Skeletal muscle tissue (tissue), 4 donors: ENCODE measurements around the gene TSKU. TPM values are rescaled to one million over a fixed set of nuclear protein-coding genes. Genes with fewer than 3 reads are reported as not detected.
"Not testable (repeated sequence)": the region's sequence is repeated elsewhere in the genome, so short reads cannot be mapped to it uniquely, and the experiment has no call there.

Experiments used
- H3K27ac ChIP-seq: one replicate; pipeline ENCODE4 v1.7.0; 2013; ENCODE audit warnings: mild to moderate bottlenecking, low read depth, low read length, inconsistent platforms
- H3K27me3 ChIP-seq, 3 donors: one replicate each; pipeline ENCODE4 v1.7.0; 2013; ENCODE audit warnings: low read length in 3 of 3; ENCODE audit not compliant: control insufficient read depth in 3 of 3, insufficient read depth in 3 of 3
- H3K36me3 ChIP-seq, 3 donors: one replicate each; pipeline ENCODE4 v1.7.0; 2013; ENCODE audit warnings: low read length in 3 of 3; ENCODE audit not compliant: control insufficient read depth in 3 of 3, insufficient read depth in 3 of 3
- H3K4me1 ChIP-seq, 3 donors: one replicate each; pipeline ENCODE4 v1.7.0; 2013; ENCODE audit warnings: low read length in 3 of 3, mild to moderate bottlenecking in 3 of 3; ENCODE audit not compliant: control insufficient read depth in 3 of 3, insufficient read depth in 3 of 3
- H3K4me3 ChIP-seq, 3 donors: one replicate each; pipeline ENCODE4 v1.7.0; 2013; ENCODE audit warnings: low read length in 3 of 3
- H3K9ac ChIP-seq, 3 donors: one replicate each; pipeline ENCODE4 v1.7.0; 2013; ENCODE audit warnings: low read length in 3 of 3, mild to moderate bottlenecking in 3 of 3, moderate library complexity in 2 of 3, low read depth in 1 of 3
- H3K9me3 ChIP-seq, 3 donors: one replicate each; pipeline ENCODE4 v1.7.0; 2013; ENCODE audit warnings: low read length in 3 of 3; ENCODE audit not compliant: control insufficient read depth in 3 of 3
- total RNA-seq: library from RNA; depleted of rRNA; stranded (reverse); fragments of >200 nt; gene quantifications from one replicate; pipeline ENCODE4 v1.2.3, GENCODE V29; 2014
- donor health status: Osteomylitis.

TSKU gene
- total RNA-seq, 1 donor from 2014 or later, result 6.8 TPM

DNA sequence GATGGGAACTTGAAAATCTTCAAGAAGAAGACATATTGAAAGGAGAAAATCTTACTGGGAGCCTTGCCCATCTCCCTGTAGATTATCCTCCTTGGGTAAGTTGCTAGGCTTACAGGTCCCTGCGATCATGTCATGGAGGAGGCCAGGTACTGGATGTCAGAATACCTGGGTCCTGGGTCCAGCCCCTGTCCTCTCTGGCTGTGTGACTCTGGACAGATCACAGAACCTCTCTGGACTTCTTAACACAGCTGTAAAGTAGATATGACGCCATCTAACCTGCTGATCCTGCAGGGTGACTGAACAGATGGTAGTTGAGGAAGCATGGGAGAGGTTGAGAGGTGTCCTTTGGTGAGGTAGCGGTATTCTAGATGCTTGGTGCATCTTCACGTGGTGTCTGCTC lies 4.1 kb downstream of the TSKU start:
- Histone ChIP-seq H3K9me3 (no peaks in the 10 kb centered on the region), H3K4me1 (peaks cover 11 to 25% (median 14%) of the 10 kb centered on the region in 3 donors), H3K27me3 (peaks cover 0 to 5% (median 0%) of the 10 kb centered on the region in 3 donors), H3K27ac (no peak overlapping the region), H3K36me3 (no peaks in the 10 kb centered on the region), H3K4me3 (no peak overlapping the region), H3K9ac (no peak overlapping the region)

DNA sequence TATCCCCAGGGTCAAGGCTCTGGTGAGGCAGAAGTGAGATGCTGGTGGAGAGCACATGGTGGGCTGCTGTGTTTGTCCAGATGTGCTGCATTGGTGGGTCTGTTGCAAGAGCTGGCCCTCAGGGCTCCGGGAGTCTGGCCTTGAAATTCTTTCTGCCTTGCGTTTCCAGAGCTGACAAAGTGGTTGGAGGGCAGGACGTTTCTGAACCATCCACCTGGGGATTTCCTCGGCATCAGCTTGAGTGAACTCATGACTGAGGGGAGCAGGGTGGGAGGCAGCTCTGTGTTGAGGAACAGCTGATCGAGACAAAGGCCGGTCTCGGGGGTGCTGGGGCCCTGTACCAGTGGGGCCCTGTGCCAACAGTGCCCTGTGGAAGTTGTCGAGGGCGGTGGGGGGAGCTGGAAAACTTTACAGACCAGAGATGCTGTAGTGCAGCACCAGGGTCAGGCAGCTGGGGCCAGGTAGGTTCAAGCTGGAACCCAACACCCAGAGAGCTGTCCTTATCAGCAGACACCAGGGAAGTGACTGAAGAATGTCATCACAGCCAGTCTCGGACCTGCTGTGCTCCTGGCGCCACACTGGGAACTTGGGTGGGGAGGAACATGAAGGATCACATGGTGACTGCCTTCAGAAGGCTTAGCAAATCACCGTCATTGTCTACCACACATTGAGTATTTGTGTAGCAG lies 4.9 kb downstream of the TSKU start:
- Histone ChIP-seq H3K9ac (no peak overlapping the region), H3K27ac (no peak overlapping the region), H3K27me3 (peaks cover 0 to 5% (median 0%) of the 10 kb centered on the region in 3 donors), H3K4me1 (peaks cover 11 to 28% (median 15%) of the 10 kb centered on the region in 3 donors), H3K9me3 (no peaks in the 10 kb centered on the region), H3K36me3 (no peaks in the 10 kb centered on the region), H3K4me3 (no peak overlapping the region)

DNA sequence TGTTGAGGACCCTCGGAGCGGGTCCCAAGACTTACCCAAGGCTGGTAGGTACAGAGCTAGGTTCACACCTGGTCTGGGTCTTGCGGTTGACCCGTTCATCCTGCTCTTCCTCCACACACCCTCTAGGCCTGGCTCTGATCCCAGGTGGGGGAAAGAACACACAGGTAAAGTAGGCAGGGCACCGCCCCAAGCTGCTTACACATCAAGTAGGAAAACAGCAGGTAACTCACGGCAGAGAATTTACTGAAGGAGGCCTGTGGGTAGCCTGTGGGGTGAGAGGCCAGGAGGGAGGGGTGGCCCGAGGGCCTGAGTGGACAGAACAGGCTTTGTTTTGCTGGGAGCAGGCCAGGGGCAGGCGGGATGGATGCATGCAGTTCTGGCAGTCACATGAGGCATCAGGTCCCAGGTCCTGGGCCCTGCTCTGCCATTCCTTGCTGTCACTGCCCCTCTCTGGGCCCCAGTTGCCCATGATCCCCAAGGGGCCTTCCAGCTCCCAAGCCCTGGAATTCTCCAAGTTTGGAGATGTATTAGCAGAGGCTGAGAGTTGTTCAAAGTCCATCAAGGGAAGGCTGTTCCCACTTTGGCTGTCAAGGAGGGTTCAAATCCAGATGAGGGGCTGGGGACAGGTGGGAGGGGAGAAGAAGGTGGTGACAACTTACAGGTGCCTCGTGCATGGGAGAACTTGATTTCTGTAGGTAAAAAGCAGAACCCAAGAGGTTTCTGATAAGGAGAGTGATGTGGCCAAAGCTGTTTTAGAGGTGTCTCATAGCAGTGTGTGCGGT lies 5.7 kb downstream of the TSKU start:
- Histone ChIP-seq H3K4me1 (peaks cover 7 to 26% (median 20%) of the 10 kb centered on the region in 3 donors), H3K4me3 (no peak overlapping the region), H3K9ac (no peak overlapping the region), H3K27ac (no peak overlapping the region), H3K27me3 (peaks cover 0 to 5% (median 0%) of the 10 kb centered on the region in 3 donors), H3K36me3 (no peaks in the 10 kb centered on the region), H3K9me3 (no peaks in the 10 kb centered on the region)

DNA sequence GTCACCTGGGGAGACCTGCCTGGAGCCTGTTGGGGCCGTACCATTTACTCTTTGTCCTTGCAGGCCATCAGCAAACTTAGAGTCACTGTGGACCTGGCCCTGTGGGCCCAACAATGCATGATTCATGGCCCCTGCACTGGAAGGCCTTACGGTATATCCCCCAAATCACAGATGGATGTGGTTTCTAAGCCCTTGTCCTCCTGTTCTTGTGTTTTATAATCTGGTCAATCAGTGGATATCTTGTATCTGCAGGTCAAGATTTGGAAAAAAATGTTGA lies 6.2 kb downstream of the TSKU start:
- H3K27me3 ChIP-seq, result peaks cover 0 to under 1% (median 0%) of the 10 kb centered on the region in 3 donors
- peaks cover 1 to 27% (median 20%) of the 10 kb centered on the region in 3 donors for H3K4me1 ChIP-seq
- no peak overlapping the region for H3K27ac ChIP-seq

DNA sequence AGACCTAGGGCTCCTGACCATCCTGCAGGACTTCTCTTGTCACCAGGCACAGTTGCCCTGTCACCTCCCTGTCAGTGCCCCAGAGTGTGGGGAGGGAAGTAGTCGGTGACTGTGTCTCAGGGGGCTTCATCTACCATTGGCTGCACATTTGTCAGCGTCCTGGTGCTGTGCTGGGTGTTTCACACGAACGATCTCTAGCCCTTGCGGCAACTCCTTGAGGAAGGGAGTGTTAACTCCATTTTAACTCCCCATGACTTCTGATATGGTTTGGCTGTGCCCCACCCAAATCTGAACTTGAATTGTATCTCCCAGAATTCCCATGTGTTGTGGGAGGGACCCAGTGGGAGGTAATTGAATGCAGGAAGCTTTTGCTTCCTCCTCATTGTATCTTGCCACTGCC lies 7.1 kb downstream of the TSKU start:
- no peak overlapping the region for H3K27ac ChIP-seq
- no peaks in the 10 kb centered on the region for H3K36me3 ChIP-seq
- H3K9ac ChIP-seq, result no peak overlapping the region
- H3K9me3 ChIP-seq, result no peaks in the 10 kb centered on the region
- H3K27me3 ChIP-seq, result no peaks in the 10 kb centered on the region
- H3K4me3 ChIP-seq, result no peak overlapping the region
- H3K4me1 ChIP-seq, result peaks cover 0 to 23% (median 15%) of the 10 kb centered on the region in 3 donors

More for the DNA sequence above, 6.2 kb downstream of the TSKU start:
- H3K4me3 ChIP-seq, result no peak overlapping the region
- no peaks in the 10 kb centered on the region for H3K9me3 ChIP-seq
- no peaks in the 10 kb centered on the region for H3K36me3 ChIP-seq
- H3K9ac ChIP-seq, result no peak overlapping the region

DNA sequence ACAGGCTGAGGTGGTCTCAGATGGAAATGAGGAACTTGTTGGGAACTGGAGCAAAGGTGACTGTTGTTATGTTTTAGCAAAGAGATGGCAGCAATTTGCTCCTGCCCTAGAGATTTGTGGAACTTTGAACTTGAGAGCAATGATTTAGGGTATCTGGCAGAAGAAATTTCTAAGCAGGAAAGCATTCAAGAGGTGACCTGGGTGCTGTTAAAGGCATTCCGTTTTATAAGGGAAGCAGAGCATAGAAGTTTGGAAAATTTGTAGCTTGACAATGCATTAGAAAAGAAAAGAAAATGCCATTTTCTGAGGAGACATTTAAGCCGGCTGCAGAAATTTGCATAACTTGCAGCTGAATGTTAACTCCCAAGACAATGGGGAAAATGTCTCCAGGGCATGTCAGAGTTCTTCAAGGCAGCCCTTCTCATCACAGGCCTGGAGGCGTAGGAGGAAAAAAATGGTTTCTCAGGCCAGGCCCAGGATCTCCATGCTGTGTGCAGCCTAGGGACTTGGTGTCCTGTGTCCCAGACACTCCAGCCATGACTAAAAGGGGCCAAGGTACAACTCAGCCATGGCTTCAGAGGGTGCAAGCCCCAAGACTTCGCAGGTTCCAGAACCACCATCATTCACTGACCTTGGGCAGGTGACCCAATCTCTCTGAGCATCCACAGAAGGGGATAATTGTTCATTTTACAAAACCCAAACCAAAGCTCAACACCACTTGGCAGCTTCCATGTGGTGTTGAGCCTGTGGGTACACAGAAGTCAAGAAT lies 8.0 kb downstream of the TSKU start:
- peaks cover 0 to 19% (median 15%) of the 10 kb centered on the region in 3 donors for H3K4me1 ChIP-seq
- not testable (repeated sequence) for H3K27ac ChIP-seq, H3K27me3 ChIP-seq, H3K9me3 ChIP-seq, H3K9ac ChIP-seq, H3K36me3 ChIP-seq, H3K4me3 ChIP-seq

DNA sequence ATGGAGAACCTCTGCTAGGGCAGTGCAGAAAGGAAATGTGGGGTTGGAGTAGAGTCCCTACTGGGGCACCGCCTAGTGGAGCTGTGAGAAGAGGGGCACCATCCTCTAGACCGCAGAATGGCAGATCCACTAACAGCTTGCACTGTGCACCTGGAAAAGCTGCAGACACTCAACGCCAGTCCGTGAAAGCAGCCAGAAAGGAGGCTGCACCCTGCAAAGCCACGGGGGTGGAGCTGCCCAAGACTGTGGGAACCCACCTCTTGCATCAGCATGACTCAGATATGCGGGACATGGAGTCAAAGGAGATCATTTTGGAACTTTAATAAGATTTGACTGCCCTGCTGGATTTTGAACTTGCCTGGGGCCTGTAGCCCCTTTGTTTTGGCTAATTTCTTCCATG lies 8.7 kb downstream of the TSKU start:
- H3K9me3 ChIP-seq, result no peaks in the 10 kb centered on the region
- peaks cover 0 to 2% (median 0%) of the 10 kb centered on the region in 3 donors for H3K36me3 ChIP-seq
- H3K27me3 ChIP-seq, result no peaks in the 10 kb centered on the region
- no peak overlapping the region for H3K9ac ChIP-seq
- no peak overlapping the region for H3K4me3 ChIP-seq
- no peak overlapping the region for H3K27ac ChIP-seq
- peaks cover 0 to 17% (median 15%) of the 10 kb centered on the region in 3 donors for H3K4me1 ChIP-seq

DNA sequence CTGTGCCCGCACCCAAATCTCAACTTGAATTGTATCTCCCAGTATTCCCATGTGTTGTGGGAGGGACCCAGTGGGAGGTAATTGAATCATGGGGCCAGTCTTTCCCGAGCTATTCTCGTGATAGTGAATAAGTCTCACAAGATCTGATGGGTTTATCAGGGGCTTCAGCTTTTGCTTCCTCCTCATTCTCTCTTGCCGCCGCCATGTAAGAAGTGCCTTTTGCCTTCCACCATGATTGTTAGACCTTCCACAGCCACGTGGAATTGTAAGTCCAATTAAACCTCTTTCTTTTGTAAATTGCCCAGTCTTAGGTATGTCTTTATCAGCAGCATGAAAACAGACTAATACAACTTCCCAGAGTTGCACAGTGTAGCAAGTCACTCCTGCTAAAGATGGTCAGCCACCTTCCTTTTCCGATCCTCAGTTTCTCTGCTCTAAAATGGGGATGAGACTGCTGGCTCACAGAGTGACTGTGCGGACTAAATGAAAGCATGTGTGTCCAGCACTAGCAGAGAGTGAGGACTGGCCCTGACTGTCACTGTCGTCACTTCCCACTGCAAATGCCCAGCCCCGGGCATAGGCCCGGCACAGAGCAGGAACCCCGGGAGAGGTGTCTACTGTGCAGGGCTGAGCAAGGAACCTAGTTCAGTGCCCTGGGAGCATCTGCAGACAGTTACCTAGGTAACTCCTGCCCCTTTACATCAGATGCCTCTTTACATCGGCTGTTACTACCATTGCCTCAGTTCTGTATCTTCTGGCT lies 9.5 kb downstream of the TSKU start:
- Histone ChIP-seq H3K36me3 (peaks cover 0 to 2% (median 0%) of the 10 kb centered on the region in 3 donors), H3K27me3 (no peaks in the 10 kb centered on the region), H3K27ac (no peak overlapping the region), H3K9me3 (no peaks in the 10 kb centered on the region), H3K4me3 (no peak overlapping the region), H3K9ac (no peak overlapping the region), H3K4me1 (peaks cover 0 to 15% (median 11%) of the 10 kb centered on the region in 3 donors)

DNA sequence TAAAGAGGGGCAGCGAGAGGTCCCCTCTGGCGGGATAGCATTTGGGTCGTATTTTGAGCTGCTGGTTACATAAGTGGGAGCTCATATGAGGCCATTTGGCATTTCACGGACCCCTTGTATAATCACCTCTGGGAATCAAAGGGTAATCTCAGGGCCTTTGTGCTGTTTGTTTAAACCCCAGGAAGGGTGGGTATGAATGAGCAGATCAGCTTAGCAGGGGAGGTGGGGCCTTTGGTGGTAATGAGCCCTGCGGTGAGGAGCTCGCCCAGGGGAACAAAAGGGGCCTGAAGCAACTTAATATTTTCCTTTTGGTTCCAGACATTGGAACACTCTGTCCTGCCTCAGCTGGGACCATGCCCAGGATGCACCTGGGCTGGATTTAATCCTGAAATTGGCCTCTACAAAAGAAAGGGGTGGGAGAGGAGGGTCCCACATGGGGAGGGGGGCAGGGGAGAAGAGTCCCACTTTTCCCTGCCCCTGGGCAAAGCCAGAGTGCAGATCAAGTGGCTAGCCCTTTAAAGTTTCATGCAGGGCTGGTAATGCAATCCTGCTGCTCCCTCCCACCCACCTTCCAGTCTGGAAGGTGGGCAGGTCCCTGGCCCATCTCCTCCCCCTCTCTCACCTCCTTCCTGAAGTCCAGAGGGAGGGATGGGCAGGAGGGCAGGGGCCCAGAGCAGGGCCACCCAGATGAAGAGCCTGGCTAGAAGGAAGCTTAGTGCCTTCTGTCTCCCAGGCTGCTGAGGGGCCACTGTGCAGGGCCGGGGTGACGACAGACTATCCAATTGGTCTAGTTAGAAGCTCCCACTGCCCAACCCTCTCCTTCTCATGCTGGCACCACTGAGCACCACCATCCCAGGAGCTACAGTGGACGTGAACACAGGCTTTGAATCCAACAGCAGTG lies 10.5 kb downstream of the TSKU start:
- Histone ChIP-seq H3K27ac (no peak overlapping the region), H3K36me3 (peaks cover 0 to 2% (median 0%) of the 10 kb centered on the region in 3 donors), H3K9me3 (no peaks in the 10 kb centered on the region), H3K9ac (no peak overlapping the region), H3K4me1 (peaks cover 3 to 11% (median 6%) of the 10 kb centered on the region in 3 donors), H3K4me3 (no peak overlapping the region), H3K27me3 (no peaks in the 10 kb centered on the region)
